Left ventricle myocardium inferior (tissue), 1 donor: ENCODE data around the gene RPUSD1. TPM values are rescaled to one million over a fixed set of nuclear protein-coding genes. Genes with fewer than 3 reads are reported as not detected.

ENCODE experiments used
- DNase-seq: peaks from one replicate; pipeline ENCODE4 v3.0.0-alpha.2; 2020
- H3K27ac ChIP-seq: fragments of 200-600 bp; replicated peaks from 2 replicates; pipeline ENCODE4 v1.8.0; 2021
- H3K27me3 ChIP-seq: fragments of 200-600 bp; 2 replicates; pipeline ENCODE4 v1.8.0; 2021; ENCODE audit warnings: low read depth
- H3K36me3 ChIP-seq: fragments of 200-600 bp; 2 replicates; pipeline ENCODE4 v1.8.0; 2021
- H3K4me1 ChIP-seq: fragments of 200-600 bp; 2 replicates; pipeline ENCODE4 v1.8.0; 2021
- H3K4me3 ChIP-seq: fragments of 200-600 bp; 2 replicates; pipeline ENCODE4 v1.8.0; 2021; ENCODE audit warnings: mild to moderate bottlenecking, moderate library complexity
- H3K9me3 ChIP-seq: fragments of 200-600 bp; replicated peaks from 2 replicates; pipeline ENCODE4 v1.8.0; 2021
- intact Hi-C: fragments of 100-400 bp; cut with micrococcal nuclease; formaldehyde crosslinking; loops from one replicate; pipeline ENCODE4 v1.11.0; 2022
- total RNA-seq: library from RNA; stranded (reverse); fragmentation: NEBNext Ultra II Directional; extraction: Animal tissue kit (Norgen Biotek cat#: 25700); gene quantifications from one replicate; pipeline ENCODE4 v1.2.1, GENCODE V29; 2021
- TF ChIP-seq, protein P1 (sequence below): fragments of 200-600 bp; IDR thresholded peaks from 2 replicates; pipeline ENCODE4 v1.8.0; 2021; ENCODE audit warnings: antibody characterized with exemption, mild to moderate bottlenecking, borderline replicate concordance
- donor health status: DM: no; HTN: yes; CAD: no; lungs with severe emphysema.

The RPUSD1 gene
- total RNA-seq, 1 donor from 2014 or later: 10.6 TPM

- Histone ChIP-seq H3K36me3 (no peaks in the 10 kb centered on the region), H3K4me1 (no peaks in the 10 kb centered on the region), H3K4me3 (no peak overlapping the region), H3K27me3 (peaks cover 34% of the 10 kb centered on the region), H3K9me3 (no peaks in the 10 kb centered on the region), H3K27ac (no peak overlapping the region)
- intact Hi-C loops: no loop called here
- TF ChIP-seq, protein P1, sequence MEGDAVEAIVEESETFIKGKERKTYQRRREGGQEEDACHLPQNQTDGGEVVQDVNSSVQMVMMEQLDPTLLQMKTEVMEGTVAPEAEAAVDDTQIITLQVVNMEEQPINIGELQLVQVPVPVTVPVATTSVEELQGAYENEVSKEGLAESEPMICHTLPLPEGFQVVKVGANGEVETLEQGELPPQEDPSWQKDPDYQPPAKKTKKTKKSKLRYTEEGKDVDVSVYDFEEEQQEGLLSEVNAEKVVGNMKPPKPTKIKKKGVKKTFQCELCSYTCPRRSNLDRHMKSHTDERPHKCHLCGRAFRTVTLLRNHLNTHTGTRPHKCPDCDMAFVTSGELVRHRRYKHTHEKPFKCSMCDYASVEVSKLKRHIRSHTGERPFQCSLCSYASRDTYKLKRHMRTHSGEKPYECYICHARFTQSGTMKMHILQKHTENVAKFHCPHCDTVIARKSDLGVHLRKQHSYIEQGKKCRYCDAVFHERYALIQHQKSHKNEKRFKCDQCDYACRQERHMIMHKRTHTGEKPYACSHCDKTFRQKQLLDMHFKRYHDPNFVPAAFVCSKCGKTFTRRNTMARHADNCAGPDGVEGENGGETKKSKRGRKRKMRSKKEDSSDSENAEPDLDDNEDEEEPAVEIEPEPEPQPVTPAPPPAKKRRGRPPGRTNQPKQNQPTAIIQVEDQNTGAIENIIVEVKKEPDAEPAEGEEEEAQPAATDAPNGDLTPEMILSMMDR: no peak
- no peak for DNase-seq
Observed at GRCh38 chr16:751152-752006, 36.8 kb downstream of the RPUSD1 start.

DNA sequence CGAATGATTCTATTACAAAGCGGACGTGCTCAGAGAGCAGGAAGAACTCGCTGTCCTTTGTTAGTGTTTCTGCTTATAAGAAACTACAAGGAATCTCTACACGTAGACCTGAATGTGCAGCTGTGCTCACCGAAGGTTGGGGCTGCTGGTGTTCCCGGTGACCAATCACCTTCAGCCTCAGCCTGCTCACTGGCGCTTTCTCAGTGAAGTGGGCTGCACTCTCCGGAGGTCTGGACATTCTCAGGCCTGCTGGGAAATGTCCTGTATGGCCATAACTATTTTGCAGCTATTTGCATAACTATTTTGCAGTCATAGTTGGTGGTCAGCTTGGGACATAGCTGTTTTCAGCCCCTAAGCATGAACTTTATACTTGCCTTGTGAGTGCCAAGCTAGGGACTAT is 37.7 kb downstream of the RPUSD1 start:
- no peak overlapping the region for H3K27ac ChIP-seq
- peaks cover 38% of the 10 kb centered on the region for H3K27me3 ChIP-seq
- H3K9me3 ChIP-seq: no peaks in the 10 kb centered on the region
- H3K4me1 ChIP-seq: no peaks in the 10 kb centered on the region
- H3K4me3 ChIP-seq: no peak overlapping the region
- TF ChIP-seq, protein P1: no peak
- H3K36me3 ChIP-seq: no peaks in the 10 kb centered on the region
- intact Hi-C loops: no loop called here
- no peak for DNase-seq

- Histone ChIP-seq H3K4me3 (no peak overlapping the region), H3K9me3 (no peaks in the 10 kb centered on the region), H3K27me3 (peaks cover 46% of the 10 kb centered on the region), H3K27ac (no peak overlapping the region), H3K4me1 (no peaks in the 10 kb centered on the region), H3K36me3 (no peaks in the 10 kb centered on the region)
- no peak for DNase-seq
- TF ChIP-seq, protein P1: no peak
- intact Hi-C loops: no loop called here
Observed at GRCh38 chr16:749010-749409, 39.2 kb downstream of the RPUSD1 start.

DNA sequence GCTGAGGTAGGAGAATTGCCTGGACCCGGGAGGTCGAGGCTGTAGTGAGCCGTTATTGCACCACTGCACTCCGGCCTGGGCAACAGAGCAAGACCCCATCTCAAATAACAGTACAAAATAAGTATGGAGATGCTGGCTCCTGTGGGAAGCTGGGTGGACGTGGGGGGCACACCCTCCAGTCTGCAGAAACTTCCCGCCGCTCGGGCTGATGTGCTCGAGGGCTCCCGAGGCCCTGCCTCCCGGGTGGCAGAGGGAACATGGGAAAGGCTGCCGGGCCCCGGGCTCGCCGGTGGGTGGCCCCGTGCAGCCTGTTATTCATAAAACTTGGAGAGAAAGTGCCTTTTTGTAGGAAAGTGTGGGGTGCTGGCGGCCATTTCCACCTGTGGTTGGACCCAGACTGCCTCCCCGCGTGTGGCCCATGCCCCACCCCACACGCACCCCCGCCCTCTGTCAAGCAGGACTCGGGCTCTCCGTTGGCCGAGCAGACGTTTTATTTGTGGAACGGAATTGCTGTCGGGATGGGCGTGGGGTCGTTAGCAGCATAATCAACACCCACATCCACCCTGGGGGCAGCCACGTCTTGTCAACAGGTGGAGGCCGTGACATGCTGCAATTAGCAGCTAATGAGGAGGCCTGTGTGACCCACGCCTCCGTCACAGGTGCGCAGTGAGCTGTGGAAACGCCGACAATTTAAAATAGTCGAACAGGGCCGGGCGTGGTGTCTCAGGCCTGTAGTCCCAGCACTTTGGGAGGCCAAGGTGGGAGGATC is 40.0 kb downstream of the RPUSD1 start:
- H3K9me3 ChIP-seq: no peaks in the 10 kb centered on the region
- H3K27ac ChIP-seq: no peak overlapping the region
- TF ChIP-seq, protein P1: no peak
- no peaks in the 10 kb centered on the region for H3K36me3 ChIP-seq
- no peak for DNase-seq
- H3K4me3 ChIP-seq: no peak overlapping the region
- peaks cover 45% of the 10 kb centered on the region for H3K27me3 ChIP-seq
- intact Hi-C loops: no loop called here
- H3K4me1 ChIP-seq: no peaks in the 10 kb centered on the region

DNA sequence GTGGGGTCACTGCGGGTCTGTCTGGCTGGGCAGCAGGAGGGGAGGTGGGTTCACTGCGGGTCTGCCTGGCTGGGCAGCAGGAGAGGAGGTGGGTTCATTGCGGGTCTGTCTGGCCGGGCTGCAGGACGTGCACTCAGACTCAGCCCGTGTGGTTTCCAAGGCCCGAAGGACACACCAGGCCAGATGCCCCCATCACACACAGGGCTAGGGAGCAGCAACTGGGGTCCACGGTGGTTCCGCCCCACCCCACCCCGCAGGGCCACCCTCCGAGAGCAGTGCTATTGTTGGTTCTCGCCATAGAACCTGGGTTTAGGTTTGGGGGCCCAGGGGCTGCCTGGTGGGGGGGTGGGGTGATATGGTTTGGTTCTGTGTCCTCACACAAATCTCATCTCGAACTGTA is 41.5 kb downstream of the RPUSD1 start:
- intact Hi-C loops: no loop called here
- Histone ChIP-seq H3K4me1 (no peaks in the 10 kb centered on the region), H3K4me3 (no peak overlapping the region), H3K9me3 (no peaks in the 10 kb centered on the region), H3K27me3 (peaks cover 47% of the 10 kb centered on the region), H3K36me3 (no peaks in the 10 kb centered on the region), H3K27ac (no peak overlapping the region)
- TF ChIP-seq, protein P1: no peak
- no peak for DNase-seq
